ENCODE data around the gene ARID5A. TPM values are rescaled to one million over a fixed set of nuclear protein-coding genes. Genes with fewer than 3 reads are reported as not detected.

Gene ARID5A
- total RNA-seq, 1 donor from 2014 or later: 7.1 TPM

- no peak for DNase-seq (ENCODE audit: low spot score, unreplicated experiment)
- Mint-ChIP-seq H3K4me1 (ENCODE audit: low read depth) (peaks cover 20% of the 10 kb centered on the region), H3K9me3 (ENCODE audit: low read depth) (no peaks in the 10 kb centered on the region), H3K4me3 (ENCODE audit: low read depth) (no peak overlapping the region), H3K27ac (no peak overlapping the region), H3K27me3 (peaks cover 28% of the 10 kb centered on the region), H3K36me3 (ENCODE audit: insufficient read depth) (no peaks in the 10 kb centered on the region)
- TF ChIP-seq CTCF (IDR thresholded peaks at IDR 0.05; ENCODE audit: unreplicated experiment): no peak
Measured at GRCh38 chr2:96508521-96509113, 27.9 kb upstream of the ARID5A start.

GRCh38 chr2:96509114-96509846, 27.3 kb upstream of the ARID5A start:
- peak; percentile 97 for TF ChIP-seq CTCF (IDR thresholded peaks at IDR 0.05; ENCODE audit: unreplicated experiment)
- Mint-ChIP-seq H3K36me3 (ENCODE audit: insufficient read depth) (no peaks in the 10 kb centered on the region), H3K9me3 (ENCODE audit: low read depth) (no peaks in the 10 kb centered on the region), H3K27me3 (peaks cover 28% of the 10 kb centered on the region), H3K4me3 (ENCODE audit: low read depth) (no peak overlapping the region), H3K27ac (peak overlapping the region; percentile 89), H3K4me1 (ENCODE audit: low read depth) (peaks cover 20% of the 10 kb centered on the region)
- DNase-seq (ENCODE audit: low spot score, unreplicated experiment): peak; percentile 95

GRCh38 chr2:96509847-96510230, 26.7 kb upstream of the ARID5A start:
- H3K9me3 Mint-ChIP-seq (ENCODE audit: low read depth): no peaks in the 10 kb centered on the region
- TF ChIP-seq CTCF (IDR thresholded peaks at IDR 0.05; ENCODE audit: unreplicated experiment): no peak
- H3K27ac Mint-ChIP-seq: peak overlapping the region; percentile 49
- H3K36me3 Mint-ChIP-seq (ENCODE audit: insufficient read depth): no peaks in the 10 kb centered on the region
- peaks cover 28% of the 10 kb centered on the region for H3K27me3 Mint-ChIP-seq
- H3K4me1 Mint-ChIP-seq (ENCODE audit: low read depth): peaks cover 19% of the 10 kb centered on the region
- H3K4me3 Mint-ChIP-seq (ENCODE audit: low read depth): no peak overlapping the region
- DNase-seq (ENCODE audit: low spot score, unreplicated experiment): no peak

- Mint-ChIP-seq H3K27ac (no peak overlapping the region), H3K9me3 (ENCODE audit: low read depth) (no peaks in the 10 kb centered on the region), H3K4me1 (ENCODE audit: low read depth) (peaks cover 7% of the 10 kb centered on the region), H3K27me3 (peaks cover 31% of the 10 kb centered on the region), H3K36me3 (ENCODE audit: insufficient read depth) (no peaks in the 10 kb centered on the region), H3K4me3 (ENCODE audit: low read depth) (no peak overlapping the region)
- TF ChIP-seq CTCF (IDR thresholded peaks at IDR 0.05; ENCODE audit: unreplicated experiment): no peak
- DNase-seq (ENCODE audit: low spot score, unreplicated experiment): no peak
Measured at GRCh38 chr2:96510931-96511595, 25.5 kb upstream of the ARID5A start.

GRCh38 chr2:96511851-96512250, 24.7 kb upstream of the ARID5A start:
- no peak for DNase-seq (ENCODE audit: low spot score, unreplicated experiment)
- no peaks in the 10 kb centered on the region for H3K36me3 Mint-ChIP-seq (ENCODE audit: insufficient read depth)
- TF ChIP-seq CTCF (IDR thresholded peaks at IDR 0.05; ENCODE audit: unreplicated experiment): no peak
- peaks cover 5% of the 10 kb centered on the region for H3K4me1 Mint-ChIP-seq (ENCODE audit: low read depth)
- H3K9me3 Mint-ChIP-seq (ENCODE audit: low read depth): peaks cover 4% of the 10 kb centered on the region
- H3K27ac Mint-ChIP-seq: no peak overlapping the region
- H3K27me3 Mint-ChIP-seq: peaks cover 31% of the 10 kb centered on the region
- H3K4me3 Mint-ChIP-seq (ENCODE audit: low read depth): no peak overlapping the region

Measured in progenitor cell of endocrine pancreas (in vitro differentiated cells).